ENCODE results near the gene SEC23A.
"Not testable (repeated sequence)": the region's sequence is repeated elsewhere in the genome, so short reads cannot be mapped to it uniquely, and the experiment has no call there.

The SEC23A gene

GRCh38 chr14:39090548-39091111 lies 12.4 kb downstream of the SEC23A start:
- DNase-seq: no peak

- no peak for DNase-seq
Observed at GRCh38 chr14:39087493-39087892, 15.5 kb downstream of the SEC23A start.

GRCh38 chr14:39085933-39086332 lies 17.1 kb downstream of the SEC23A start:
- no peak for DNase-seq

GRCh38 chr14:39083127-39083526 lies 19.9 kb downstream of the SEC23A start:
- DNase-seq: no peak

GRCh38 chr14:39080886-39081285 lies 22.1 kb downstream of the SEC23A start:
- no peak for DNase-seq

GRCh38 chr14:39071096-39071495 lies 31.9 kb downstream of the SEC23A start:
- no peak for DNase-seq

GRCh38 chr14:39069923-39070322 lies 33.1 kb downstream of the SEC23A start:
- no peak for DNase-seq

- not testable (repeated sequence) for DNase-seq
Observed at GRCh38 chr14:39069169-39069805, 33.7 kb downstream of the SEC23A start.

- no peak for DNase-seq
Observed at GRCh38 chr14:39060818-39061437, 42.1 kb downstream of the SEC23A start.

GRCh38 chr14:39055786-39056474 lies 47.1 kb downstream of the SEC23A start:
- no peak for DNase-seq

- not testable (repeated sequence) for DNase-seq
Observed at GRCh38 chr14:39052869-39053454, 50.1 kb downstream of the SEC23A start.

- no peak for DNase-seq
Observed at GRCh38 chr14:39050389-39050788, 52.6 kb downstream of the SEC23A start.

- not testable (repeated sequence) for DNase-seq
Observed at GRCh38 chr14:39045889-39046288, 57.1 kb downstream of the SEC23A start.

- DNase-seq: no peak
Observed at GRCh38 chr14:39043352-39043943, 59.6 kb downstream of the SEC23A start.

- no peak for DNase-seq
Observed at GRCh38 chr14:39040529-39040928, 62.5 kb downstream of the SEC23A start.

- DNase-seq: no peak
Observed at GRCh38 chr14:39038542-39038941, 64.5 kb downstream of the SEC23A start.

GRCh38 chr14:39036760-39037159 lies 66.3 kb downstream of the SEC23A start:
- no peak for DNase-seq

GRCh38 chr14:39035336-39035735 lies 67.7 kb downstream of the SEC23A start:
- DNase-seq: no peak

- DNase-seq: no peak
Observed at GRCh38 chr14:39034481-39035296, 68.3 kb downstream of the SEC23A start.

- DNase-seq: no peak
Observed at GRCh38 chr14:39033371-39033770, 69.7 kb downstream of the SEC23A start.

- no peak for DNase-seq
Observed at GRCh38 chr14:39030209-39030608, 72.8 kb downstream of the SEC23A start.

- no peak for DNase-seq
Observed at GRCh38 chr14:39029789-39030188, 73.2 kb downstream of the SEC23A start.
